AG04450 (cell line): ENCODE results near the gene OXCT2. TPM values are rescaled to one million over a fixed set of nuclear protein-coding genes. Genes with fewer than 3 reads are reported as not detected.
A peak's percentile ranks its signal among the peaks of the same experiment; 100 is the strongest.
"Not testable (repeated sequence)": the region's sequence is repeated elsewhere in the genome, so short reads cannot be mapped to it uniquely, and the experiment has no call there.

ENCODE experiments used
- CTCF ChIA-PET: fragments of 300-600, 350-600 bp; formaldehyde crosslinking; extraction: SDS; loops from one replicate; lab custom pipeline; 2022; ENCODE audit warnings: antibody characterized with exemption, inconsistent platforms; lab: Charles Lee
- POLR2A ChIA-PET: fragments of 350-600 bp; formaldehyde crosslinking; extraction: SDS; loops from one replicate; lab custom pipeline; 2021; ENCODE audit warnings: antibody characterized with exemption, inconsistent platforms; lab: Yijun Ruan, JAX
- DNase-seq: peaks from one replicate; pipeline ENCODE4 v3.0.0-alpha.2; 2011; ENCODE audit warnings: low read depth, low spot score
- H3K27ac ChIP-seq: one replicate; pipeline ENCODE4 v1.5.1; 2012; ENCODE audit warnings: low read depth, low read length, control low read depth
- H3K27me3 ChIP-seq: one replicate; pipeline ENCODE4 v1.6.0; 2012; ENCODE audit warnings: low read length; ENCODE audit not compliant: control insufficient read depth, insufficient read depth
- H3K4me3 ChIP-seq: 2 replicates; pipeline ENCODE4 v1.5.1; 2011; ENCODE audit warnings: mild to moderate bottlenecking, low read depth, low read length, control low read depth
- H3K9me3 ChIP-seq: 2 replicates; pipeline ENCODE4 v1.5.1; 2012; ENCODE audit warnings: low read length; ENCODE audit not compliant: control insufficient read depth, insufficient read depth
- CTCF ChIP-seq: IDR thresholded peaks from 2 replicates; pipeline ENCODE4 v1.5.1; 2011; ENCODE audit warnings: low read depth, low read length, control low read depth, inconsistent platforms
- polyA plus RNA-seq: library from polyadenylated mRNA; depleted of rRNA; stranded (reverse); fragments of >200 nt; gene quantifications from 2 replicates; pipeline ENCODE4 v1.2.3, GENCODE V29; 2011

The OXCT2 gene
- polyA plus RNA-seq, 1 experiment, result 0.06 TPM

DNA sequence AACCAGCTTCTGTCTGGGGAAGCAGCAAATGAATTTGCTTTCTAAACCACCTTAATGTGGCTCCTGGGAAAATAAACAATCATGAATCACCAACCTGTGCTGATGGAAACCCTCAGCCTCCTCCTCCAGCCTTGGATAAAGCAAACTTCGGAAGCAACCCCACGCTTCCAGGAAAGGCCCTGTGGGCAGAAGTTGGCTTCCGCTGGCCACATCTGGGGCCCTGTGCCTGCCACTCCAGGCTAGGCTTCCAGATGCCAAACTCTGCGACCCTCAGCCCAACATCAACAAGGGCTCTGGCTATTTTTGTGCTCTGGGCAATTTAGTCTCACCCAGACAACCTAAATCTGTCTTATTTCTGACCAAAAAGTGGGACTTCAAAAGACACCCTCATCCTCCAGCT lies 6.2 kb upstream of the OXCT2 start:
- ChIA-PET CTCF (no interaction called here), POLR2A (no interaction called here)
- Histone ChIP-seq H3K9me3 (no peaks in the 10 kb centered on the region), H3K27ac (no peak overlapping the region), H3K4me3 (no peak overlapping the region), H3K27me3 (peaks cover 19% of the 10 kb centered on the region)
- TF ChIP-seq CTCF, result no peak
- DNase-seq, result no peak

- no peak for TF ChIP-seq CTCF
- H3K4me3 ChIP-seq, result no peak overlapping the region
- peaks cover 16% of the 10 kb centered on the region for H3K27me3 ChIP-seq
- DNase-seq, result no peak
- H3K27ac ChIP-seq, result no peak overlapping the region
- CTCF ChIA-PET, result no interaction called here
- POLR2A ChIA-PET, result no interaction called here
- no peaks in the 10 kb centered on the region for H3K9me3 ChIP-seq
Observed at GRCh38 chr1:39776886-39777285, 5.7 kb upstream of the OXCT2 start.

- Histone ChIP-seq H3K27ac (no peak overlapping the region), H3K27me3 (peaks cover 16% of the 10 kb centered on the region), H3K9me3 (no peaks in the 10 kb centered on the region), H3K4me3 (no peak overlapping the region)
- POLR2A ChIA-PET, result no interaction called here
- CTCF ChIA-PET, result no interaction called here
- TF ChIP-seq CTCF, result no peak
- DNase-seq, result no peak
Observed at GRCh38 chr1:39776400-39776713, 5.2 kb upstream of the OXCT2 start.

- H3K4me3 ChIP-seq, CTCF ChIA-PET, DNase-seq, H3K9me3 ChIP-seq, H3K27ac ChIP-seq, POLR2A ChIA-PET: not testable (repeated sequence)
- peaks cover 16% of the 10 kb centered on the region for H3K27me3 ChIP-seq
Observed at GRCh38 chr1:39775676-39776399, 4.7 kb upstream of the OXCT2 start.

- H3K27me3 ChIP-seq, result peaks cover 13% of the 10 kb centered on the region
- CTCF ChIA-PET, H3K27ac ChIP-seq, POLR2A ChIA-PET, DNase-seq, H3K9me3 ChIP-seq, H3K4me3 ChIP-seq: not testable (repeated sequence)
Observed at GRCh38 chr1:39775141-39775540, 4.0 kb upstream of the OXCT2 start.

GRCh38 chr1:39773369-39773979 lies 2.3 kb upstream of the OXCT2 start:
- H3K9me3 ChIP-seq, DNase-seq, POLR2A ChIA-PET, H3K27me3 ChIP-seq, CTCF ChIA-PET, H3K27ac ChIP-seq, H3K4me3 ChIP-seq: not testable (repeated sequence)

DNA sequence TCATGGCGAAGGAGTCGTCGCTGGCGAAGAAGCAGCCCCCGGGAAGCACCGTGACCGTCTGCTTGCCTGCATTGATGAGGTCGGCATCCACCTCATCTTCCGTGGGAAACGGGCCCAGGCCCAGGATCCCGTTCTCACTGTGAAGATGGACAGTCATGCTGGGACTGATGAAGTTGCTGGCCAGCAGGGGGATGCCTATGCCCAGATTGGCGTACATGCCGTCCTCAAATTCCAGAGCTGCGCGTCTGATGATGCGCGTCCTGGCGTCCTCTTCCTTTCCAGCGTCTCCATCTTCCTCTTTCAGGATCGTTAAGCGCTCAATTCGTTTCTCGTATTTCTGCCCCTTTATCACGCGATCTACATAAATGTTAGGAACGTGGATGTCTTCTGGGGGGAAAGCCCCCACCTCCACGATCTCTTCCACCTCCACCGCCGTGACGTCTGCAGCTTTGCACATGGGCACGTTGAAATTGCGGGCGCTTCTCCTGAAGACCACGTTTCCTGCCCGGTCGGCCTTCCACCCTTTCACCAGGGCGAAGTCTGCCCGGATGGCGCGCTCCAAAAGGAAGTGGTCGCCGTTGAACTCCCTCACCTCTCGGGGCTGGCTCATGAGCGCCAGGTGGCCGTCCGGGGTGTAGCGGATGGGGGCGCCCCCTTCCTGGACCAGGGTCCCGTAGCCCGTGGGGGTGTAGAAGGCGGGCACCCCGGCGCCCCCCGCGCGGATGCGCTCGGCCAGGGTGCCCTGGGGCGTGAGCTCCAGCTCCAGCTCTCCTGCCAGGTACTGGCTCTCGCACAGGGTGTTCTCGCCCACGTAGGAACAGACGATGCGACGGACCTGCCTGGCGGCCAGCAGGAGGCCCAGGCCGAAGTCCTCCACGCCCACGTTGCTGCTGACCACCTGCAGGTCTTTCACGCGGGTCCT lies 787 bp downstream of the OXCT2 start:
- H3K27me3 ChIP-seq, H3K9me3 ChIP-seq, POLR2A ChIA-PET, CTCF ChIA-PET, H3K27ac ChIP-seq, DNase-seq: not testable (repeated sequence)
- peak overlapping the region; percentile 45 for H3K4me3 ChIP-seq

- DNase-seq, POLR2A ChIA-PET, H3K9me3 ChIP-seq, H3K4me3 ChIP-seq, CTCF ChIA-PET, H3K27ac ChIP-seq, H3K27me3 ChIP-seq: not testable (repeated sequence)
Observed at GRCh38 chr1:39769502-39769901, 1.6 kb downstream of the OXCT2 start.

- POLR2A ChIA-PET, DNase-seq, H3K9me3 ChIP-seq, H3K4me3 ChIP-seq, H3K27ac ChIP-seq, CTCF ChIA-PET, H3K27me3 ChIP-seq: not testable (repeated sequence)
Observed at GRCh38 chr1:39766466-39766865, 4.7 kb downstream of the OXCT2 start.
